HepG2 (cell line): ENCODE results near the gene CNOT10. TPM values are rescaled to one million over a fixed set of nuclear protein-coding genes. Genes with fewer than 3 reads are reported as not detected.

Source experiments
- ADNP ChIP-seq: sonication (generic); formaldehyde crosslinking; IDR thresholded peaks from 2 replicates; pipeline ENCODE4 v1.4.0; 2020; ENCODE audit warnings: missing genetic modification reagents
- CEBPB ChIP-seq: IDR thresholded peaks from 2 replicates; pipeline ENCODE4 v1.6.1; 2011; ENCODE audit warnings: low read depth, low read length, improper control_type of control experiment, borderline replicate concordance
- ELF3 ChIP-seq: IDR thresholded peaks from 2 replicates; pipeline ENCODE4 v1.6.1; 2016; ENCODE audit warnings: missing genetic modification reagents, missing compliant biosample characterization
- FOXP1 ChIP-seq, 2 experiments: fragments of 450-650 bp in 1 of 2; IDR thresholded peaks; 2 replicates each; pipeline ENCODE4 v1.6.1; 2017 to 2018; ENCODE audit warnings: antibody characterized with exemption in 1 of 2
- HNF1A ChIP-seq, 2 experiments: sonication (generic) in 1 of 2; formaldehyde crosslinking in 1 of 2; IDR thresholded peaks; 2 replicates each; pipeline versions ENCODE4 v1.4.0 to v1.6.1; 2016 to 2020; ENCODE audit warnings: borderline replicate concordance in 1 of 2, low read depth in 1 of 2, mild to moderate bottlenecking in 1 of 2, missing genetic modification reagents in 1 of 2
- JUND ChIP-seq: sonication (generic); formaldehyde crosslinking; IDR thresholded peaks from 2 replicates; pipeline ENCODE4 v1.8.0; 2022; ENCODE audit warnings: mild to moderate bottlenecking, missing genetic modification reagents
- LCORL ChIP-seq, 2 experiments: fragments of 450-650 bp in 1 of 2; sonication (generic) in 1 of 2; formaldehyde crosslinking in 1 of 2; IDR thresholded peaks; 2 replicates each; pipeline versions ENCODE4 v1.5.0 to v1.6.1; 2017 to 2020; ENCODE audit warnings: antibody characterized with exemption in 1 of 2, missing genetic modification reagents in 1 of 2
- MZF1 ChIP-seq: sonication (generic); formaldehyde crosslinking; IDR thresholded peaks from 2 replicates; pipeline ENCODE4 v1.8.1; 2023; ENCODE audit warnings: mild to moderate bottlenecking, missing genetic modification reagents, borderline replicate concordance
- NR2F6 ChIP-seq, 2 experiments: IDR thresholded peaks; 2 replicates each; pipeline ENCODE4 v1.6.1; 2016; ENCODE audit warnings: antibody characterized with exemption in 1 of 2, mild to moderate bottlenecking in 1 of 2
- SALL1 ChIP-seq: sonication (generic); formaldehyde crosslinking; IDR thresholded peaks from 2 replicates; pipeline ENCODE4 v1.8.0; 2022; ENCODE audit warnings: mild to moderate bottlenecking, missing genetic modification reagents
- SAP130 ChIP-seq: IDR thresholded peaks from 2 replicates; pipeline ENCODE4 v1.6.1; 2016; ENCODE audit warnings: low read depth
- SP5 ChIP-seq: IDR thresholded peaks from 2 replicates; pipeline ENCODE4 v1.6.1; 2016; ENCODE audit warnings: low read depth, borderline replicate concordance
- STAG1 ChIP-seq: sonication (generic); formaldehyde crosslinking; IDR thresholded peaks from 2 replicates; pipeline ENCODE4 v1.4.0; 2020; ENCODE audit warnings: missing genetic modification reagents
- TBX2 ChIP-seq: sonication (generic); formaldehyde crosslinking; IDR thresholded peaks from 2 replicates; pipeline ENCODE4 v1.5.0; 2020; ENCODE audit warnings: missing genetic modification reagents, mild to moderate bottlenecking, borderline replicate concordance
- TRAFD1 ChIP-seq: sonication (generic); formaldehyde crosslinking; IDR thresholded peaks from 2 replicates; pipeline ENCODE4 v1.5.1; 2020; ENCODE audit warnings: missing genetic modification reagents, mild to moderate bottlenecking, borderline replicate concordance
- ZGPAT ChIP-seq: IDR thresholded peaks from 2 replicates; pipeline ENCODE4 v1.6.1; 2016; ENCODE audit warnings: mild to moderate bottlenecking
- ZNF3 ChIP-seq: IDR thresholded peaks from 2 replicates; pipeline ENCODE4 v1.7.0; 2017; ENCODE audit warnings: inconsistent platforms
- ZNF607 ChIP-seq: sonication (generic); formaldehyde crosslinking; IDR thresholded peaks from 2 replicates; pipeline ENCODE4 v1.5.1; 2020; ENCODE audit warnings: missing genetic modification reagents, mild to moderate bottlenecking, borderline replicate concordance
- ZNF639 ChIP-seq: conservative IDR thresholded peaks from 2 replicates; pipeline ENCODE4 v1.6.1; 2018; ENCODE audit warnings: missing genetic modification reagents
- ZNF776 ChIP-seq: sonication (generic); formaldehyde crosslinking; IDR thresholded peaks from 2 replicates; pipeline ENCODE4 v1.4.0; 2020; ENCODE audit warnings: mild to moderate bottlenecking, missing genetic modification reagents
- polyA plus RNA-seq, 8 experiments: library from polyadenylated mRNA; depleted of rRNA in 3 of 8; stranded (reverse) in 7 of 8; unstranded in 1 of 8; fragments of >200 nt; fragmentation: Illumina TruSeq in 4 of 8; extraction: Trizol in 4 of 8; gene quantifications; 2 replicates each; pipeline versions ENCODE4 v1.2.1 to v1.2.3, GENCODE V29; 2011 to 2016; ENCODE audit warnings: low read depth in 4 of 8, missing spikeins in 1 of 8, mixed read lengths in 1 of 8; ENCODE audit not compliant: insufficient read depth in 1 of 8
- total RNA-seq, 5 experiments: library from RNA; depleted of rRNA; stranded (reverse); fragments of >200 nt; fragmentation: Illumina TruSeq; extraction: Trizol; gene quantifications; 2 replicates each; pipeline ENCODE4 v1.2.3, GENCODE V29; 2016; ENCODE audit warnings: low read depth in 1 of 5

CNOT10 gene
- total and polyA plus RNA-seq, 2 of the 13 experiments (the other 11 are each of a cell fraction or from before 2014, with no cell fraction given) = 21.2 to 34.1 TPM

- TF ChIP-seq TRAFD1 = 0 out of 2 replicates have a peak, but pooled peaks have one; percentile 71
- TF ChIP-seq ZNF607 (CRISPR knock-in tag) = peak; percentile 71; the same call in 1 of the 2 replicates
- no peak for TF ChIP-seq ZNF776 (CRISPR knock-in tag)
- TF ChIP-seq HNF1A (IDR thresholded peaks at IDR 0.05; ENCODE audit: low read depth) = peak; percentile 61
- peak; percentile 61; the same call in 1 of the 2 replicates for TF ChIP-seq HNF1A (CRISPR knock-in tag; IDR thresholded peaks at IDR 0.05; ENCODE audit: borderline replicate concordance)
- TF ChIP-seq FOXP1 (IDR thresholded peaks at IDR 0.05) = peak; percentile 53; the same call in 1 of the 2 replicates
- TF ChIP-seq FOXP1 (CRISPR knock-in tag; IDR thresholded peaks at IDR 0.05) = peak; percentile 92
- TF ChIP-seq CEBPB = peak; percentile 92
- peak; percentile 75 for TF ChIP-seq SAP130 (CRISPR knock-in tag)
- no peak for TF ChIP-seq LCORL (IDR thresholded peaks at IDR 0.05)
- TF ChIP-seq LCORL (CRISPR knock-in tag; IDR thresholded peaks at IDR 0.05) = peak; percentile 77; the same call in 1 of the 2 replicates
- no peak for TF ChIP-seq ZNF639 (CRISPR knock-in tag)
- peak; percentile 44; the same call in 1 of the 2 replicates for TF ChIP-seq SP5 (CRISPR knock-in tag)
- TF ChIP-seq MZF1 (CRISPR knock-in tag) = no peak
- peak; percentile 79 for TF ChIP-seq JUND (CRISPR knock-in tag)
- no peak for TF ChIP-seq ZNF3
- no peak for TF ChIP-seq ELF3 (CRISPR knock-in tag)
- TF ChIP-seq ZGPAT (CRISPR knock-in tag) = peak; percentile 56; the same call in 1 of the 2 replicates
- peak; percentile 99 for TF ChIP-seq SALL1 (CRISPR knock-in tag)
- TF ChIP-seq TBX2 (CRISPR knock-in tag) = peak; percentile 90
- TF ChIP-seq STAG1 (CRISPR knock-in tag) = peak; percentile 13
- TF ChIP-seq ADNP = no peak
- TF ChIP-seq NR2F6 (IDR thresholded peaks at IDR 0.05) = peak; percentile 81
- peak; percentile 79 for TF ChIP-seq NR2F6 (CRISPR knock-in tag; IDR thresholded peaks at IDR 0.05)
These were observed 109.7 kb downstream of the CNOT10 start (continued) for GRCh38 chr3:32794487-32795308.
